ENCODE measurements around the gene ARHGAP42. TPM values are rescaled to one million over a fixed set of nuclear protein-coding genes. Genes with fewer than 3 reads are reported as not detected.

The ARHGAP42 gene
- total RNA-seq, 1 donor from 2014 or later = 21.6 TPM

- Mint-ChIP-seq H3K27me3 (ENCODE audit: low read depth) (no peaks in the 10 kb centered on the region), H3K36me3 (ENCODE audit: low read depth) (peaks cover 34% of the 10 kb centered on the region), H3K27ac (ENCODE audit: unreplicated experiment) (no peak overlapping the region), H3K4me3 (no peak overlapping the region), H3K4me1 (no peaks in the 10 kb centered on the region), H3K9me3 (peaks cover 12% of the 10 kb centered on the region)
- no peak for DNase-seq (ENCODE audit: low read depth, low spot score)
- no peak for TF ChIP-seq CTCF (conservative IDR thresholded peaks at IDR 0.05)
Measured at GRCh38 chr11:100966366-100966765, 279.3 kb downstream of the ARHGAP42 start.

DNA sequence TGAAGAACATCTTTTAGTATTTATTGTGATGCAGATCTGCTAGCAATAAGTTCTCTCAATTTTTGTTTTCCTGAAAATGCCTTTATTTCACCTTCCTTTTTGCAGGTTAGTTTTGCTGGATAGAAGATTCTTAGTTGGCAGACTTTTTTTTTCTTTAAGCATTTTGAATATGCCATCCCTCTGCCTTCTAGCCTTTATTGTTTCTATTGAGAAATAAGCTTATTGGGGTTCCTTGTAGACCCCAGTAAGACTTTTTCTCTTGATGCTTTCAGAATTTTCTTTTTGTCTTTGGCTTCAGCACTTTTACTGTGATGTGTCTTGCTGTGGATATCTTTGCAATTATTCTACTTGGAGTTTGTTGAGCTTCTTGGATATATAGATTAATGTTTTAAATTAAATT, 281.9 kb downstream of the ARHGAP42 start:
- H3K36me3 Mint-ChIP-seq (ENCODE audit: low read depth) = peaks cover 36% of the 10 kb centered on the region
- no peak overlapping the region for H3K27ac Mint-ChIP-seq (ENCODE audit: unreplicated experiment)

DNA sequence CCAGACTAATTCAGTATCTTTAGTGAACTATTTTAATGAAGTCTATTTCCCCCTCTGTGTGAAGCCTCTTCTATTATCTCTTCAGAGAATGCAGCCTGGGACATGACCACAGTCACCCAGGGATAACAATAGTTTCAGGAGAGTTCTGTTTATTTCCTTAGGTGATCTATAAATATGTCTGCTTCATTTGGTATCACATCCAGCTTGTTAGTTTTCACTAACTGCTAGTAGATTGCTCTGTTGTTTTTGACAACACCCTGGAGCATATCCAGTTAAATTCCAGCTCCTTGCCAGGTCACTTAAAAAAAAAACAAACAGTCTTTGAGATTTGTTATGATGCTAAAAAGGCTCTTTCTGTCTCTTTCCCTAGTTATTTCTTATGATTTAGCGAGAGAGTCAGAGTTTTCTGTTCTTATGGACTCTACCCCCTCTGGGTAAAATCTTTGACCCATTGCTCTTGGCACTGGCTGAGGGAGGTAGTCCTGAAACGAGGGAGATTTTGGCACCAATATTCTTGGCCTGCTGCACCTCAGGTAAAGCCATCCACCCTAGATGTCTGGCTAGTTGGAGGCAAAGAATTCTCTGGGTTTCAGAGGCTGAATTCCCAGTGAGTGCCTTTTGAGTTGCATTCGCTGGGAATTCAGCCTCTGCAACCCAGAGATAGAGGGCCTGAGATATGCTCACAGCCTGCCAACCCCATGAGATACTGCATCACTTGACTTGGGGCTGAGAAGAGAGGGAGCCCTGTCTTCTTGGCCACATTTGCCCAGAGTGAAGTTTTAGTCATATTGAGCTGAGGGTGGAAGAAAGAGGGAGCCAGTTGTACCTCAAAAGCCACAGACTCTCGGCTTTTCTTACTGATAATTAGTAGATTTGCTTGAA, 283.4 kb downstream of the ARHGAP42 start:
- Mint-ChIP-seq H3K9me3 (peaks cover 9% of the 10 kb centered on the region), H3K36me3 (ENCODE audit: low read depth) (peaks cover 27% of the 10 kb centered on the region), H3K4me1 (no peaks in the 10 kb centered on the region), H3K27me3 (ENCODE audit: low read depth) (no peaks in the 10 kb centered on the region), H3K27ac (ENCODE audit: unreplicated experiment) (no peak overlapping the region), H3K4me3 (no peak overlapping the region)
- no peak for TF ChIP-seq CTCF (conservative IDR thresholded peaks at IDR 0.05)
- no peak for DNase-seq (ENCODE audit: low read depth, low spot score)

More for the DNA sequence above, 281.9 kb downstream of the ARHGAP42 start:
- H3K9me3 Mint-ChIP-seq = peaks cover 12% of the 10 kb centered on the region
- H3K4me3 Mint-ChIP-seq = no peak overlapping the region
- DNase-seq (ENCODE audit: low read depth, low spot score) = no peak
- no peak for TF ChIP-seq CTCF (conservative IDR thresholded peaks at IDR 0.05)
- no peaks in the 10 kb centered on the region for H3K4me1 Mint-ChIP-seq
- no peaks in the 10 kb centered on the region for H3K27me3 Mint-ChIP-seq (ENCODE audit: low read depth)

DNA sequence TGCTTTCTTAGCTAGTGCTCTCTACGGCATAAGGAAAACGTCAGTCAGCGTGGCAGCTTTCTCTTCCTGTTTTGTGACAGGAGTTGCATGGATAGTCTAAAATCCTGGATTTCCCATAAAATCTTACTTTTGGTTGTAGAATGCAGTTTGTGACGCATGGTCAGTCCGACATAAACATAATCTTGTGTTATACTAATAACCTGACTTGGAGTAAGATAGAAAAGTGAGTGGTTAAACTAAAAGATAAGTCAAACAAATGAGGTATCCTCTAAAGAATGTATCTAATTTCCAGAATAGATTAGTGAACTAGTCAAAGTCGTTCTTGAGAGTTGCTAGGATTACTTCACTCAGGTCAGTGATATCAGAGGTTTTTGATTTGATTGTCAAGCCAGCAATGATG, 285.0 kb downstream of the ARHGAP42 start:
- Mint-ChIP-seq H3K9me3 (peaks cover 9% of the 10 kb centered on the region), H3K4me3 (no peak overlapping the region), H3K27ac (ENCODE audit: unreplicated experiment) (no peak overlapping the region), H3K4me1 (no peaks in the 10 kb centered on the region), H3K36me3 (ENCODE audit: low read depth) (peaks cover 27% of the 10 kb centered on the region), H3K27me3 (ENCODE audit: low read depth) (no peaks in the 10 kb centered on the region)
- no peak for TF ChIP-seq CTCF (conservative IDR thresholded peaks at IDR 0.05)
- no peak for DNase-seq (ENCODE audit: low read depth, low spot score)

- Mint-ChIP-seq H3K27me3 (ENCODE audit: low read depth) (no peaks in the 10 kb centered on the region), H3K36me3 (ENCODE audit: low read depth) (peaks cover 8% of the 10 kb centered on the region), H3K9me3 (no peaks in the 10 kb centered on the region), H3K4me1 (peaks cover 9% of the 10 kb centered on the region), H3K27ac (ENCODE audit: unreplicated experiment) (no peak overlapping the region), H3K4me3 (no peak overlapping the region)
- no peak for TF ChIP-seq CTCF (conservative IDR thresholded peaks at IDR 0.05)
- DNase-seq (ENCODE audit: low read depth, low spot score) = no peak
Measured at GRCh38 chr11:100978442-100978841, 291.4 kb downstream of the ARHGAP42 start.
